Measurements from ENCODE around the gene QKI. TPM values are rescaled to one million over a fixed set of nuclear protein-coding genes. Genes with fewer than 3 reads are reported as not detected.
"Not testable (repeated sequence)": the region's sequence is repeated elsewhere in the genome, so short reads cannot be mapped to it uniquely, and the experiment has no call there.

QKI gene
- total RNA-seq, 2 donors from 2014 or later: 116 to 138 TPM

- no peak for DNase-seq (ENCODE audit: low spot score)
- intact Hi-C loops (cut with DNase I): no loop called here
These were observed 45.8 kb downstream of the QKI start for GRCh38 chr6:163460307-163460782.

- no peak for DNase-seq (ENCODE audit: low spot score)
- intact Hi-C loops (cut with DNase I): no loop called here
These were observed 47.2 kb downstream of the QKI start for GRCh38 chr6:163461696-163462095.

- intact Hi-C loops (cut with DNase I): no loop called here
These were observed 48.7 kb downstream of the QKI start for GRCh38 chr6:163463180-163463579.

GRCh38 chr6:163463795-163464194 is 49.3 kb downstream of the QKI start:
- no peak for DNase-seq (ENCODE audit: low spot score)
- intact Hi-C loops (cut with DNase I): no loop called here

More at GRCh38 chr6:163463180-163463579, 48.7 kb downstream of the QKI start:
- no peak for DNase-seq (ENCODE audit: low spot score)

- intact Hi-C loops (cut with DNase I): no loop called here
- DNase-seq (ENCODE audit: low spot score): no peak
These were observed 52.4 kb downstream of the QKI start for GRCh38 chr6:163466839-163467390.

GRCh38 chr6:163468738-163469137 is 54.2 kb downstream of the QKI start:
- intact Hi-C loops (cut with DNase I): no loop called here
- DNase-seq (ENCODE audit: low spot score): no peak

- intact Hi-C loops (cut with DNase I): no loop called here
These were observed 55.0 kb downstream of the QKI start for GRCh38 chr6:163469459-163469985.

GRCh38 chr6:163470611-163471010 is 56.1 kb downstream of the QKI start:
- intact Hi-C loops (cut with DNase I): no loop called here
- DNase-seq (ENCODE audit: low spot score): no peak

More at GRCh38 chr6:163469459-163469985, 55.0 kb downstream of the QKI start:
- DNase-seq (ENCODE audit: low spot score): no peak

- intact Hi-C loops (cut with DNase I): no loop called here
- no peak for DNase-seq (ENCODE audit: low spot score)
These were observed 60.1 kb downstream of the QKI start for GRCh38 chr6:163474581-163474980.

GRCh38 chr6:163476946-163477345 is 62.4 kb downstream of the QKI start:
- DNase-seq (ENCODE audit: low spot score); intact Hi-C loops (cut with DNase I): not testable (repeated sequence)

GRCh38 chr6:163483107-163483506 is 68.6 kb downstream of the QKI start:
- no peak for DNase-seq (ENCODE audit: low spot score)
- intact Hi-C loops (cut with DNase I): no loop called here

GRCh38 chr6:163485388-163485851 is 70.9 kb downstream of the QKI start:
- no peak for DNase-seq (ENCODE audit: low spot score)
- intact Hi-C loops (cut with DNase I): loop anchor here in 1 of 2 donors (2.0 kb wide), 1 partner anchor 27 kb away; no protein-coding TSS in a partner anchor

GRCh38 chr6:163486821-163487220 is 72.3 kb downstream of the QKI start:
- intact Hi-C loops (cut with DNase I): no loop called here
- no peak for DNase-seq (ENCODE audit: low spot score)

GRCh38 chr6:163487606-163488005 is 73.1 kb downstream of the QKI start:
- no peak for DNase-seq (ENCODE audit: low spot score)
- intact Hi-C loops (cut with DNase I): no loop called here

GRCh38 chr6:163489584-163489983 is 75.1 kb downstream of the QKI start:
- DNase-seq (ENCODE audit: low spot score): no peak
- intact Hi-C loops (cut with DNase I): no loop called here

- intact Hi-C loops (cut with DNase I): no loop called here
- no peak for DNase-seq (ENCODE audit: low spot score)
These were observed 76.5 kb downstream of the QKI start for GRCh38 chr6:163490826-163491577.

- intact Hi-C loops (cut with DNase I): no loop called here
- no peak for DNase-seq (ENCODE audit: low spot score)
These were observed 77.3 kb downstream of the QKI start for GRCh38 chr6:163491737-163492300.

- intact Hi-C loops (cut with DNase I): no loop called here
- no peak for DNase-seq (ENCODE audit: low spot score)
These were observed 79.8 kb downstream of the QKI start for GRCh38 chr6:163494279-163494727.

- intact Hi-C loops (cut with DNase I): no loop called here
- DNase-seq (ENCODE audit: low spot score): no peak
These were observed 81.7 kb downstream of the QKI start for GRCh38 chr6:163496205-163496604.

- no peak for DNase-seq (ENCODE audit: low spot score)
- intact Hi-C loops (cut with DNase I): no loop called here
These were observed 85.6 kb downstream of the QKI start for GRCh38 chr6:163500105-163500504.

Data from posterior vena cava (tissue), 2 donors.